MM.1S (cell line): ENCODE measurements around the gene RASGRP2.

ENCODE experiments used
- DNase-seq: peaks from one replicate; pipeline ENCODE4 v3.0.0-alpha.2; 2015
- H2AFZ ChIP-seq: fragments of 300-600 bp; sonication (generic); 2 replicates; pipeline ENCODE4 v1.6.0; 2016; ENCODE audit warnings: antibody characterized with exemption, low read length
- H3F3A ChIP-seq: fragments of 300-600 bp; sonication (generic); 2 replicates; pipeline ENCODE4 v1.6.1; 2016; ENCODE audit warnings: mild to moderate bottlenecking, antibody characterized with exemption, low read length, moderate library complexity, mixed read lengths; ENCODE audit not compliant: insufficient read depth
- H3K27ac ChIP-seq: fragments of 300-600 bp; sonication (generic); 2 replicates; pipeline ENCODE4 v1.5.1; 2016; ENCODE audit warnings: mild to moderate bottlenecking, low read length
- H3K27me3 ChIP-seq: fragments of 300-600 bp; sonication (generic); replicated peaks from 2 replicates; pipeline ENCODE4 v1.6.0; 2016; ENCODE audit warnings: low read length; ENCODE audit not compliant: insufficient read depth
- H3K36me3 ChIP-seq: fragments of 300-600 bp; sonication (generic); replicated peaks from 2 replicates; pipeline ENCODE4 v1.6.1; 2016; ENCODE audit warnings: mild to moderate bottlenecking, low read length, mixed read lengths; ENCODE audit not compliant: insufficient read depth
- H3K4me1 ChIP-seq: fragments of 300-600 bp; sonication (generic); 2 replicates; pipeline ENCODE4 v1.6.1; 2016; ENCODE audit warnings: low read length, mixed read lengths
- H3K4me2 ChIP-seq: fragments of 300-600 bp; sonication (generic); 2 replicates; pipeline ENCODE4 v1.6.0; 2016; ENCODE audit warnings: low read depth, low read length
- H3K4me3 ChIP-seq: fragments of 300-600 bp; sonication (generic); 2 replicates; pipeline ENCODE4 v1.5.1; 2016; ENCODE audit warnings: low read length, mixed read lengths
- H3K79me2 ChIP-seq: fragments of 300-600 bp; sonication (generic); 2 replicates; pipeline ENCODE4 v1.6.1; 2016; ENCODE audit warnings: mixed run types, low read length, mixed read lengths
- H3K9ac ChIP-seq: fragments of 300-600 bp; sonication (generic); 2 replicates; pipeline ENCODE4 v1.6.1; 2016; ENCODE audit warnings: low read length, mixed read lengths
- H3K9me2 ChIP-seq: fragments of 300-600 bp; sonication (generic); replicated peaks from 2 replicates; pipeline ENCODE4 v1.6.1; 2016; ENCODE audit warnings: mild to moderate bottlenecking, low read length, mixed read lengths; ENCODE audit not compliant: insufficient read depth
- H3K9me3 ChIP-seq: fragments of 300-600 bp; sonication (generic); replicated peaks from 2 replicates; pipeline ENCODE4 v1.6.1; 2016; ENCODE audit warnings: mild to moderate bottlenecking, low read length, mixed read lengths; ENCODE audit not compliant: insufficient read depth
- H4K20me1 ChIP-seq: fragments of 300-600 bp; sonication (generic); 2 replicates; pipeline ENCODE4 v1.6.1; 2016; ENCODE audit warnings: mild to moderate bottlenecking, low read length, moderate library complexity, mixed read lengths; ENCODE audit not compliant: insufficient read depth
- EZH2 ChIP-seq: fragments of 300-600 bp; sonication (generic); optimal IDR thresholded peaks from 2 replicates; pipeline ENCODE3; 2017; ENCODE audit warnings: low read depth, mild to moderate bottlenecking, antibody characterized with exemption, low read length, mixed read lengths
- EZH2phosphoT487 ChIP-seq: fragments of 300-600 bp; sonication (generic); IDR thresholded peaks from 2 replicates; pipeline ENCODE4 v1.6.1; 2018; ENCODE audit warnings: antibody characterized with exemption, low read length
- TF ChIP-seq, protein P1 (sequence below): fragments of 300-600 bp; sonication (generic); IDR thresholded peaks from 2 replicates; pipeline ENCODE4 v1.5.1; 2016; ENCODE audit warnings: antibody characterized with exemption, low read length, mixed read lengths

The RASGRP2 gene

DNA sequence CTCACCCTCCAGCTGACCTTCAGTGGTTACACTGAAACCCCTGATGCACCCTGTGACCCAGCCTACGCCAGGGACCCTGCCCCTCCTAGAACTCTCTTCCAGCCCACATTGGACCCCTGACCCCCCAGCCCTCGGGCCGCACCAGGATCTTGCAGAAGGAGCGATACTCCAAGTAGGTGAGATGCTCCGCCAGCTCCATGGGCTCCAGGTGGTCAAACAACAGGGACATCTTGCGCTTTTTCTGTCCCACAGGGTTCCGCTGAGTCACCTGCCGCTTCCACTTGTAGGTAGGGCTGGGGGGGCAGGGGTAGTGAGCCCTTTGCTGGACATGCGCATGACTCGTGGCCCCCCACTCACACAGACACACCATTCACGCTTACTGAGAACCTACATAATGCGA is 4.1 kb downstream of the RASGRP2 start:
- no peaks in the 10 kb centered on the region for H3K9me3 ChIP-seq
- H3K27me3 ChIP-seq: peaks cover 93% of the 10 kb centered on the region
- H3K9ac ChIP-seq: no peak overlapping the region
- no peaks in the 10 kb centered on the region for H3K79me2 ChIP-seq
- no peak overlapping the region for H3K27ac ChIP-seq
- TF ChIP-seq, protein P1, sequence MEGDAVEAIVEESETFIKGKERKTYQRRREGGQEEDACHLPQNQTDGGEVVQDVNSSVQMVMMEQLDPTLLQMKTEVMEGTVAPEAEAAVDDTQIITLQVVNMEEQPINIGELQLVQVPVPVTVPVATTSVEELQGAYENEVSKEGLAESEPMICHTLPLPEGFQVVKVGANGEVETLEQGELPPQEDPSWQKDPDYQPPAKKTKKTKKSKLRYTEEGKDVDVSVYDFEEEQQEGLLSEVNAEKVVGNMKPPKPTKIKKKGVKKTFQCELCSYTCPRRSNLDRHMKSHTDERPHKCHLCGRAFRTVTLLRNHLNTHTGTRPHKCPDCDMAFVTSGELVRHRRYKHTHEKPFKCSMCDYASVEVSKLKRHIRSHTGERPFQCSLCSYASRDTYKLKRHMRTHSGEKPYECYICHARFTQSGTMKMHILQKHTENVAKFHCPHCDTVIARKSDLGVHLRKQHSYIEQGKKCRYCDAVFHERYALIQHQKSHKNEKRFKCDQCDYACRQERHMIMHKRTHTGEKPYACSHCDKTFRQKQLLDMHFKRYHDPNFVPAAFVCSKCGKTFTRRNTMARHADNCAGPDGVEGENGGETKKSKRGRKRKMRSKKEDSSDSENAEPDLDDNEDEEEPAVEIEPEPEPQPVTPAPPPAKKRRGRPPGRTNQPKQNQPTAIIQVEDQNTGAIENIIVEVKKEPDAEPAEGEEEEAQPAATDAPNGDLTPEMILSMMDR: no peak
- TF ChIP-seq EZH2 (no peak), EZH2phosphoT487 (no peak)
- H3K4me3 ChIP-seq: no peak overlapping the region
- H3F3A ChIP-seq: peaks cover 4% of the 10 kb centered on the region; the same call in 1 of the 2 replicates
- H2AFZ ChIP-seq: no peak overlapping the region
- DNase-seq: no peak
- H3K4me2 ChIP-seq: no peak overlapping the region
- H3K4me1 ChIP-seq: peaks cover 7% of the 10 kb centered on the region
- no peaks in the 10 kb centered on the region for H3K9me2 ChIP-seq
- H4K20me1 ChIP-seq: 0 out of 2 replicates have a peak, but pooled peaks cover 5% of the 10 kb centered on the region
- no peaks in the 10 kb centered on the region for H3K36me3 ChIP-seq

DNA sequence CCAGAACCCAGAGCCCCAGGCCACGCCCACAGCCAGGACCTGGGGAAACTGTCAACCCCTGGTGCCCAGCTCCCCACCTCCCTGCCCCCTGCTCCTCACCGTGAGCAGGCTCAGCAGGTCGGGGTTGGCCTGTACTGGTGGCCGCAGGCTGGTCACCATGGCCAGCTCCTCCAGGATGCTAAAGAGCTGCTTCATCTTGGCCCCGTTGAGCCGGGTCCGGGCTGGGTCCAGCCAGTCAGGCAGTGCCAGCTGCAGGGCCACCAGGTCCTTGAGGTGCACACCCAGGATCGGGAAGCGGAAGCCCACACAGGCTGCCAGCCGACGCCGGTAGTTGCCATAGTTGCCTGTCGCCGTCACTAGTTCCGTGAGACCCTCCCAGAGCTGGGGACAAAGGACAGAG is 7.3 kb downstream of the RASGRP2 start:
- DNase-seq: no peak
- H3K79me2 ChIP-seq: no peaks in the 10 kb centered on the region
- H3K4me3 ChIP-seq: no peak overlapping the region
- H3K9me3 ChIP-seq: no peaks in the 10 kb centered on the region
- H3K27me3 ChIP-seq: peaks cover 91% of the 10 kb centered on the region
- no peak overlapping the region for H2AFZ ChIP-seq
- no peak for TF ChIP-seq EZH2
- TF ChIP-seq, protein P1: no peak
- H3K4me1 ChIP-seq: no peaks in the 10 kb centered on the region
- no peaks in the 10 kb centered on the region for H3K36me3 ChIP-seq
- no peaks in the 10 kb centered on the region for H3F3A ChIP-seq
- no peak overlapping the region for H3K9ac ChIP-seq
- no peak overlapping the region for H3K27ac ChIP-seq
- H4K20me1 ChIP-seq: no peaks in the 10 kb centered on the region
- no peaks in the 10 kb centered on the region for H3K9me2 ChIP-seq
- H3K4me2 ChIP-seq: no peak overlapping the region

DNA sequence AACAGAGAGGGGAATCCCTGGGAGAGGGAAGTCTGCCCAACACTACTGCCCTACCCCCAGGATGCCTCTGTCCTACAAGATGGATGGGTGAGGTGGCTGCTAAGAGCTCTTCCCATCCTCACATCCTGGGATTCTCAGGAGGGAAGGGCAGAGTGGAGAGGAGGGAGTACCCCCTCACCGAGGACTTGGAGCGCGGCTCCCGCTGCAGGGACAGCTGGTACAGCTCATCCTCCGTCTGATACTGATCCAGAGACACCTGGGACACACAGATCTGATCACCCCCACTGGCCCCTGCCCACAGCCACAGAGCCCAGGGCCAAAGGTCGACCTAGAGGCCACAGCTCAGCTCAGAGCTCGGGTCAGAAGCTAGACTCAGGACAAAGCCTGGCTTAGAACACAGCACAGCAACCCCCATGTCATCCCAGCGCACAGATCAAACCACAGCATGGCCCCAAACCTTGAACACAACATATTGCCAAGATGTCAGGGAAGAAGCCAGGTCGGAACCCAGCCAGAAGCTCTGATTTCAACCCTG is 8.2 kb downstream of the RASGRP2 start:
- H3K4me1 ChIP-seq: no peaks in the 10 kb centered on the region
- no peak overlapping the region for H3K4me3 ChIP-seq

More for the DNA sequence above, 8.2 kb downstream of the RASGRP2 start:
- Histone ChIP-seq H3K9ac (no peak overlapping the region), H3K9me3 (no peaks in the 10 kb centered on the region), H3K36me3 (no peaks in the 10 kb centered on the region), H3K9me2 (no peaks in the 10 kb centered on the region), H3F3A (no peaks in the 10 kb centered on the region), H3K27ac (no peak overlapping the region), H4K20me1 (no peaks in the 10 kb centered on the region), H3K27me3 (peaks cover 91% of the 10 kb centered on the region), H3K4me2 (no peak overlapping the region), H3K79me2 (no peaks in the 10 kb centered on the region), H2AFZ (no peak overlapping the region)
- TF ChIP-seq EZH2 (no peak), EZH2phosphoT487 (no peak)
- TF ChIP-seq, protein P1: no peak
- no peak for DNase-seq
